Measurements from ENCODE around the gene GRIK3. TPM values are rescaled to one million over a fixed set of nuclear protein-coding genes. Genes with fewer than 3 reads are reported as not detected.

The GRIK3 gene
- total RNA-seq, 2 donors from 2014 or later: 0.14 TPM

GRCh38 chr1:36913484-36914060 is 120.7 kb downstream of the GRIK3 start:
- H3K4me1 ChIP-seq (ENCODE audit: control insufficient read depth in 1 of 2, low read depth in 2 of 2): no peaks in the 10 kb centered on the region
- H3K4me3 ChIP-seq: no peak overlapping the region
- H3K27me3 ChIP-seq (replicated peaks; ENCODE audit: insufficient read depth): no peaks in the 10 kb centered on the region
- H3K36me3 ChIP-seq: no peaks in the 10 kb centered on the region
- no peak overlapping the region for H3K27ac ChIP-seq
- no peak for ATAC-seq (ENCODE audit: insufficient number of reproducible peaks, low FRiP score, low read depth)
- TF ChIP-seq, protein P1, sequence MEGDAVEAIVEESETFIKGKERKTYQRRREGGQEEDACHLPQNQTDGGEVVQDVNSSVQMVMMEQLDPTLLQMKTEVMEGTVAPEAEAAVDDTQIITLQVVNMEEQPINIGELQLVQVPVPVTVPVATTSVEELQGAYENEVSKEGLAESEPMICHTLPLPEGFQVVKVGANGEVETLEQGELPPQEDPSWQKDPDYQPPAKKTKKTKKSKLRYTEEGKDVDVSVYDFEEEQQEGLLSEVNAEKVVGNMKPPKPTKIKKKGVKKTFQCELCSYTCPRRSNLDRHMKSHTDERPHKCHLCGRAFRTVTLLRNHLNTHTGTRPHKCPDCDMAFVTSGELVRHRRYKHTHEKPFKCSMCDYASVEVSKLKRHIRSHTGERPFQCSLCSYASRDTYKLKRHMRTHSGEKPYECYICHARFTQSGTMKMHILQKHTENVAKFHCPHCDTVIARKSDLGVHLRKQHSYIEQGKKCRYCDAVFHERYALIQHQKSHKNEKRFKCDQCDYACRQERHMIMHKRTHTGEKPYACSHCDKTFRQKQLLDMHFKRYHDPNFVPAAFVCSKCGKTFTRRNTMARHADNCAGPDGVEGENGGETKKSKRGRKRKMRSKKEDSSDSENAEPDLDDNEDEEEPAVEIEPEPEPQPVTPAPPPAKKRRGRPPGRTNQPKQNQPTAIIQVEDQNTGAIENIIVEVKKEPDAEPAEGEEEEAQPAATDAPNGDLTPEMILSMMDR (IDR thresholded peaks at IDR 0.05): no peak
- DNase-seq (ENCODE audit: low spot score): no peak
- H3K9me3 ChIP-seq: no peaks in the 10 kb centered on the region

DNA sequence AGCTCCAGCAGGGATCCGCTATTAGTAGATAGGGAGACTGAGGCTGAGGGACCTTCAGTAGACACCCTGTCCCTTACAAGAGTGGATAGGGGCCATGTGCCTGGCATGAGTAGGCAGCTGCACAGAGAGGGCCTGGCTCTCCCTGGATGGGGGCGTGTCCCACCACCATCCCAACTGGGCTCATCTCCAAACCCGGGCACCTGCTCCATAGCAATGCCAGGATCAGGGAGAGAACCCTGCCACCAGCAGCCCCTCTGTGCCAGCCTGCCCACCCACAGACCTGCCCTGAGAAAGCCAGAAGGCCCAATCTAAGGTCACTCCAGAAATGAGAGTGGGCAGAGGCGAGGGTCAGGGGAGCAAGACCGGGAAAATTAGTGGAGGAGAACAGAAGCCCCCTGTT is 121.3 kb downstream of the GRIK3 start:
- no peaks in the 10 kb centered on the region for H3K9me3 ChIP-seq
- H3K4me3 ChIP-seq: no peak overlapping the region
- H3K27me3 ChIP-seq (replicated peaks; ENCODE audit: insufficient read depth): no peaks in the 10 kb centered on the region
- DNase-seq (ENCODE audit: low spot score): no peak
- TF ChIP-seq, protein P1 (IDR thresholded peaks at IDR 0.05): no peak
- no peak overlapping the region for H3K27ac ChIP-seq
- no peaks in the 10 kb centered on the region for H3K4me1 ChIP-seq (ENCODE audit: control insufficient read depth in 1 of 2, low read depth in 2 of 2)
- ATAC-seq (ENCODE audit: insufficient number of reproducible peaks, low FRiP score, low read depth): no peak
- H3K36me3 ChIP-seq: no peaks in the 10 kb centered on the region

DNA sequence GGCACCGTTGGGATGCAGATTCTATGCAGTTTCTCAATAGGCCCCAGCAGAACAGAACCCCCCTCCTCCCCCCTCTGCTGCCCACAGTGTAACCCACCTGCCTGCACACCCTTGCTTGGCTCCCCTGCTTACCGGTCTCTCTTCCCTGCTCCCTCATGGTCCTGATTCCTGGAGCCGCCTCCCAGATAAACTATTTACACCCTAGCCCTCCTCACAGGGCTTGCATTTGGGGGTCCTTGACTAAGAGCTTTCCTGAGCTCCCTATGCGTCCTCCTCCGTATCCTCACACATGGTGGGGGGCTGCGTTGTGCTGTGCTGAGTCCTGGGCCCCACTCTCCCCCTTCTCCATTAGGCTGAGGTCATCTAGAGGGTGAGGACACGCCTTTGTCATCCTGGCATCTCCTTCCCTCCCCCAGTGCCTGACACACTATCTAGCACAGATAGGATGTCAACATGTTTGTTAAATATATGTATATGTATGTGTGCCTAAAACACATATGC is 121.9 kb downstream of the GRIK3 start:
- Histone ChIP-seq H3K9me3 (no peaks in the 10 kb centered on the region), H3K27ac (no peak overlapping the region), H3K4me1 (ENCODE audit: control insufficient read depth in 1 of 2, low read depth in 2 of 2) (no peaks in the 10 kb centered on the region), H3K27me3 (replicated peaks; ENCODE audit: insufficient read depth) (no peaks in the 10 kb centered on the region), H3K36me3 (no peaks in the 10 kb centered on the region), H3K4me3 (no peak overlapping the region)
- ATAC-seq (ENCODE audit: insufficient number of reproducible peaks, low FRiP score, low read depth): no peak
- no peak for DNase-seq (ENCODE audit: low spot score)
- TF ChIP-seq, protein P1 (IDR thresholded peaks at IDR 0.05): no peak

DNA sequence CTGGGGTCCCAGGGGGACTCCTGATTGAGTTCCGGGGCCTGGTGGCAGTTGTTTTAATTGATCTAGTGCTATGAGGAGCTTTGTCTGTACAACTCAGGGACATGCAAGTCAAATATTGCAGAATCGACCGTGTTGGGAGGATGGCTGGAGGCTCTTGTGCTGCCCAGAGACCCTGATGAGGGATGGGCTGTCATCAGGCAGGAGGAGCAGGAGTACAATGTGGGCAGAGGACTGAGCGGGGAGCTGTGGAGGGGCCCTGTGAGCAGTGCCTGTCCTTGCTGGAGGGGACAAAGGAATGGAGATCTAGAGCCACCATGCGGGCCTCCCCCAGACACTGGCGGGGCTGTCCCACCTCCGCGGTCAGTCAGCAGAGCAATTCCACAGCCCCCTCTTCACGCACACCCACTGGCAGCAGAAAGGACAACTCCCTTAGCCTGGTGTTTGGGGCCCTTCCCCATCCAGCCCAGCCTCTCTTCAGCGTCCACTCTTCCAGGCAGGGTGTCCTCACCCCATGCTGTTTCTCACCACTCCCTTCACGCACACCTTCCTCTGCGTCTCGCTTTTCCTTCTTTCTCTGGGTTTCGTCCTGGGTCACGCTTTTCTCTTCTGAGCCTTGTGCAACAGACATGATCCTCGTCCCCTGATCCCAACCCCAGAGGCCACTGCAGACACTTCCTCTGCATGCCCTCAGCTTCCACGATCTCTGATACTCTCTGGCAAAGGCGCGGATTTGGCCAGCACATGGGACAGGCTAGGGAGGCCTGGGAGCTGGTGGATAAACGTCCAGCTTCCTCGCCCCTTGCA is 122.6 kb downstream of the GRIK3 start:
- no peaks in the 10 kb centered on the region for H3K9me3 ChIP-seq
- H3K27me3 ChIP-seq (replicated peaks; ENCODE audit: insufficient read depth): no peaks in the 10 kb centered on the region
- H3K27ac ChIP-seq: no peak overlapping the region
- DNase-seq (ENCODE audit: low spot score) (no peak), ATAC-seq (ENCODE audit: insufficient number of reproducible peaks, low FRiP score, low read depth) (no peak)
- TF ChIP-seq, protein P1 (IDR thresholded peaks at IDR 0.05): no peak
- H3K4me1 ChIP-seq (ENCODE audit: control insufficient read depth in 1 of 2, low read depth in 2 of 2): no peaks in the 10 kb centered on the region
- H3K4me3 ChIP-seq: no peak overlapping the region
- H3K36me3 ChIP-seq: no peaks in the 10 kb centered on the region

GRCh38 chr1:36910886-36911540 is 123.3 kb downstream of the GRIK3 start:
- Histone ChIP-seq H3K4me3 (no peak overlapping the region), H3K27ac (no peak overlapping the region), H3K4me1 (ENCODE audit: control insufficient read depth in 1 of 2, low read depth in 2 of 2) (no peaks in the 10 kb centered on the region), H3K9me3 (no peaks in the 10 kb centered on the region), H3K36me3 (no peaks in the 10 kb centered on the region), H3K27me3 (replicated peaks; ENCODE audit: insufficient read depth) (no peaks in the 10 kb centered on the region)
- TF ChIP-seq, protein P1 (IDR thresholded peaks at IDR 0.05): no peak
- ATAC-seq (ENCODE audit: insufficient number of reproducible peaks, low FRiP score, low read depth) (no peak), DNase-seq (ENCODE audit: low spot score) (no peak)

All from thoracic aorta (tissue), 2 donors.